ENCODE measurements around the gene MESP1.
A peak's percentile ranks its signal among the peaks of the same experiment; 100 is the strongest.

Gene MESP1
- long read RNA-seq: 0 reads

- TF ChIP-seq, protein P1, sequence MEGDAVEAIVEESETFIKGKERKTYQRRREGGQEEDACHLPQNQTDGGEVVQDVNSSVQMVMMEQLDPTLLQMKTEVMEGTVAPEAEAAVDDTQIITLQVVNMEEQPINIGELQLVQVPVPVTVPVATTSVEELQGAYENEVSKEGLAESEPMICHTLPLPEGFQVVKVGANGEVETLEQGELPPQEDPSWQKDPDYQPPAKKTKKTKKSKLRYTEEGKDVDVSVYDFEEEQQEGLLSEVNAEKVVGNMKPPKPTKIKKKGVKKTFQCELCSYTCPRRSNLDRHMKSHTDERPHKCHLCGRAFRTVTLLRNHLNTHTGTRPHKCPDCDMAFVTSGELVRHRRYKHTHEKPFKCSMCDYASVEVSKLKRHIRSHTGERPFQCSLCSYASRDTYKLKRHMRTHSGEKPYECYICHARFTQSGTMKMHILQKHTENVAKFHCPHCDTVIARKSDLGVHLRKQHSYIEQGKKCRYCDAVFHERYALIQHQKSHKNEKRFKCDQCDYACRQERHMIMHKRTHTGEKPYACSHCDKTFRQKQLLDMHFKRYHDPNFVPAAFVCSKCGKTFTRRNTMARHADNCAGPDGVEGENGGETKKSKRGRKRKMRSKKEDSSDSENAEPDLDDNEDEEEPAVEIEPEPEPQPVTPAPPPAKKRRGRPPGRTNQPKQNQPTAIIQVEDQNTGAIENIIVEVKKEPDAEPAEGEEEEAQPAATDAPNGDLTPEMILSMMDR (IDR thresholded peaks at IDR 0.05; ENCODE audit: insufficient read depth, low read length): peak; percentile 42
- TF ChIP-seq GABPA (IDR thresholded peaks at IDR 0.05; ENCODE audit: low read depth): no peak
- peak; percentile 50 for TF ChIP-seq POLR2AphosphoS5 (IDR thresholded peaks at IDR 0.05; ENCODE audit: low read depth)
- Histone ChIP-seq H3K4me3 (replicated peaks; ENCODE audit: insufficient read depth, low read length) (peak within 1 kb of the TSS; percentile 58), H3K27ac (replicated peaks) (no peak within 1 kb of the TSS), H3K27me3 (ENCODE audit: insufficient read depth, poor library complexity, severe bottlenecking) (no peaks in the 10 kb centered on the region)
- peak; percentile 80 to 91 for DNase-seq (ENCODE audit: low read depth in 1 of 2, low spot score in 1 of 2)
Observed at GRCh38 chr15:89750560-89751542, at the start of gene MESP1. Gene MESP1, minus strand, starts transcription at chr15:89751249. Its CDS starts 18 bp downstream, at chr15:89751231.

GRCh38 chr15:89799918-89800498, 49.0 kb upstream of the MESP1 start:
- no peak for TF ChIP-seq GABPA (IDR thresholded peaks at IDR 0.05; ENCODE audit: low read depth)
- TF ChIP-seq, protein P1 (IDR thresholded peaks at IDR 0.05; ENCODE audit: insufficient read depth, low read length): no peak
- TF ChIP-seq POLR2AphosphoS5 (IDR thresholded peaks at IDR 0.05; ENCODE audit: low read depth): no peak
- TF ChIP-seq SPI1 (IDR thresholded peaks at IDR 0.05; ENCODE audit: borderline replicate concordance, low read depth): no peak
- TF ChIP-seq, protein P2, sequence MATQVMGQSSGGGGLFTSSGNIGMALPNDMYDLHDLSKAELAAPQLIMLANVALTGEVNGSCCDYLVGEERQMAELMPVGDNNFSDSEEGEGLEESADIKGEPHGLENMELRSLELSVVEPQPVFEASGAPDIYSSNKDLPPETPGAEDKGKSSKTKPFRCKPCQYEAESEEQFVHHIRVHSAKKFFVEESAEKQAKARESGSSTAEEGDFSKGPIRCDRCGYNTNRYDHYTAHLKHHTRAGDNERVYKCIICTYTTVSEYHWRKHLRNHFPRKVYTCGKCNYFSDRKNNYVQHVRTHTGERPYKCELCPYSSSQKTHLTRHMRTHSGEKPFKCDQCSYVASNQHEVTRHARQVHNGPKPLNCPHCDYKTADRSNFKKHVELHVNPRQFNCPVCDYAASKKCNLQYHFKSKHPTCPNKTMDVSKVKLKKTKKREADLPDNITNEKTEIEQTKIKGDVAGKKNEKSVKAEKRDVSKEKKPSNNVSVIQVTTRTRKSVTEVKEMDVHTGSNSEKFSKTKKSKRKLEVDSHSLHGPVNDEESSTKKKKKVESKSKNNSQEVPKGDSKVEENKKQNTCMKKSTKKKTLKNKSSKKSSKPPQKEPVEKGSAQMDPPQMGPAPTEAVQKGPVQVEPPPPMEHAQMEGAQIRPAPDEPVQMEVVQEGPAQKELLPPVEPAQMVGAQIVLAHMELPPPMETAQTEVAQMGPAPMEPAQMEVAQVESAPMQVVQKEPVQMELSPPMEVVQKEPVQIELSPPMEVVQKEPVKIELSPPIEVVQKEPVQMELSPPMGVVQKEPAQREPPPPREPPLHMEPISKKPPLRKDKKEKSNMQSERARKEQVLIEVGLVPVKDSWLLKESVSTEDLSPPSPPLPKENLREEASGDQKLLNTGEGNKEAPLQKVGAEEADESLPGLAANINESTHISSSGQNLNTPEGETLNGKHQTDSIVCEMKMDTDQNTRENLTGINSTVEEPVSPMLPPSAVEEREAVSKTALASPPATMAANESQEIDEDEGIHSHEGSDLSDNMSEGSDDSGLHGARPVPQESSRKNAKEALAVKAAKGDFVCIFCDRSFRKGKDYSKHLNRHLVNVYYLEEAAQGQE (IDR thresholded peaks at IDR 0.05; ENCODE audit: insufficient replicate concordance, low read depth): no peak
- Histone ChIP-seq H3K27ac (replicated peaks) (no peak overlapping the region), H3K27me3 (ENCODE audit: insufficient read depth, poor library complexity, severe bottlenecking) (no peaks in the 10 kb centered on the region), H3K4me3 (replicated peaks; ENCODE audit: insufficient read depth, low read length) (no peak overlapping the region)
- DNase-seq (ENCODE audit: low read depth in 1 of 2, low spot score in 1 of 2): no peak

DNA sequence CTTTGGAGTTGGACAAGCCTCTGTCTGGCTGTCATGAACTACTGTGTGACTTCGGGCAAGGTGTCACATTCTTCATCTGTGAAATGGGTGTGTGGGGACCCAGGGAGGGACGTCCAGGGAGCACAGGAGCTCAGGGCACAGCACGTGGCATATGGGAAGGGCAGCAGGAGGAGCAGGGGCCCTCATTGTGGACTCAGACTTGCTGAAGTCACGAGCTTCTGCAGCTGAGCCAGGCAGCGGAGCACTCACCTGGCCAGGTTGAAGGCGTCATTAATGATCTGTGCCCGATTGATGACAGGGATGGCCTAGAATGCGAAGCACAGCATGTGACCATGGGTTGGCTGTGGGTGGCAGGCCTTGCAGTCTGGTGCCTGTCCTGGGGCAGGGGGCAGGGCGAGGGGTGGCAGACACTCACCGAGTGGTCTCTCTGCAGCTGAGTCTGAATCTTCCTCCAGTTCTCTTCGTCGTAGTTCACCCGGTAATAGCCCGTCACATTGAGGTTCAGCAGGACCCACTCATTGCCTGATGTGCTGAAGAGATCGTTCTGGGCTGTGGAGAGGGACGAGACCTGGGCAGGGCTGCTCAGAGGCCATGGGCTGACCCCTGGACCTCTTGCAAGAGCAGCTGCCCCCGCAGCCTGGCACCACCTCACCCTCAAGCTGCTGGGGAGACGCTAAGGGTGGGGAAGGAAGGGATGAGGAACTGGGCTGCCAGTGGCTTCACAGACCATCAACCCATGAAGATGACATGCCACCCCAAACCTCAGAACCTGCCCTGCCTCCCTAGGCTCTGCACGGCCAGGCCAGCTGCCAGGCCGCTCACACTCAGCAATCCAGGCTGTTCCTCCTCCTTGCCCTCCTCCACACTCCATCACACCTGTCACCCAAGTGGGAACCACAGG, 48.2 kb upstream of the MESP1 start:
- no peak for DNase-seq (ENCODE audit: low read depth in 1 of 2, low spot score in 1 of 2)
- no peak for TF ChIP-seq SPI1 (IDR thresholded peaks at IDR 0.05; ENCODE audit: borderline replicate concordance, low read depth)
- TF ChIP-seq GABPA (IDR thresholded peaks at IDR 0.05; ENCODE audit: low read depth): no peak
- TF ChIP-seq POLR2AphosphoS5 (IDR thresholded peaks at IDR 0.05; ENCODE audit: low read depth): no peak; the same call in 1 of the 2 replicates
- TF ChIP-seq, protein P2 (IDR thresholded peaks at IDR 0.05; ENCODE audit: insufficient replicate concordance, low read depth): no peak
- TF ChIP-seq, protein P1 (IDR thresholded peaks at IDR 0.05; ENCODE audit: insufficient read depth, low read length): no peak
- no peak overlapping the region for H3K27ac ChIP-seq (replicated peaks)

More for the DNA sequence above, 48.2 kb upstream of the MESP1 start:
- Histone ChIP-seq H3K27me3 (ENCODE audit: insufficient read depth, poor library complexity, severe bottlenecking) (no peaks in the 10 kb centered on the region), H3K4me3 (replicated peaks; ENCODE audit: insufficient read depth, low read length) (no peak overlapping the region)
